ENCODE data around the gene AZIN2. TPM values are rescaled to one million over a fixed set of nuclear protein-coding genes. Genes with fewer than 3 reads are reported as not detected.

Gene AZIN2
- total and polyA plus RNA-seq, 2 of the 8 experiments (the other 6 are each of a cell fraction or from before 2014, with no cell fraction given) = 0.22 to 0.91 TPM

- Histone ChIP-seq H3K4me3 (ENCODE audit: extremely low read depth in 1 of 4, insufficient read depth in 2 of 4, low read depth in 3 of 4, low read length in 4 of 4) (no peak overlapping the region), H4K20me1 (replicated peaks in 1 of 2; ENCODE audit: control insufficient read depth in 1 of 2, insufficient read depth in 2 of 2, low read length in 2 of 2) (no peaks in the 10 kb centered on the region), H4K8ac (ENCODE audit: extremely low read depth, insufficient read depth, low read length) (no peak overlapping the region), H3K9ac (replicated peaks in 1 of 4; ENCODE audit: extremely low read depth in 1 of 4, low read depth in 3 of 4, low read length in 3 of 4) (no peak overlapping the region), H2BK15ac (ENCODE audit: low read length) (no peak overlapping the region), H3K23ac (ENCODE audit: insufficient read length) (no peak overlapping the region), H3K56ac (replicated peaks; ENCODE audit: insufficient read length, low read depth, low read length) (no peak overlapping the region), H4K91ac (replicated peaks; ENCODE audit: insufficient read length, low read length) (no peak overlapping the region), H3K4me1 (replicated peaks in 1 of 4; ENCODE audit: control insufficient read depth in 3 of 4, insufficient read depth in 4 of 4, low read length in 3 of 4) (no peaks in the 10 kb centered on the region), H3K9me3 (ENCODE audit: insufficient read depth in 2 of 2, low read depth in 1 of 2, low read length in 1 of 2) (no peaks in the 10 kb centered on the region; a peak in 1 of 4 replicates), H2AK5ac (ENCODE audit: low read depth, low read length) (no peak overlapping the region), H3K18ac (ENCODE audit: extremely low read depth, low read length) (no peak overlapping the region), H3K79me1 (ENCODE audit: low read depth, low read length) (no peaks in the 10 kb centered on the region), H2BK5ac (ENCODE audit: low read depth, low read length) (no peak overlapping the region), H2BK12ac (ENCODE audit: low read depth, low read length) (no peak overlapping the region), H3K4ac (replicated peaks; ENCODE audit: insufficient read length, low read depth, low read length) (no peak overlapping the region), H4K5ac (ENCODE audit: insufficient read length, low read depth, low read length) (no peak overlapping the region), H3K14ac (ENCODE audit: insufficient read length) (no peak overlapping the region), H3K23me2 (ENCODE audit: low read depth, low read length) (no peaks in the 10 kb centered on the region), H3K27me3 (replicated peaks in 1 of 4; ENCODE audit: control insufficient read depth in 3 of 4, extremely low read depth in 1 of 4, insufficient read depth in 3 of 4, low read length in 3 of 4) (0 out of 7 replicates have a peak, but pooled peaks cover 0 to 2% (median 0%) of the 10 kb centered on the region in 4 experiments), H2BK120ac (replicated peaks; ENCODE audit: low read depth, low read length) (no peak overlapping the region), H3K27ac (ENCODE audit: low read depth, low read length) (no peak overlapping the region), H3K79me2 (ENCODE audit: control insufficient read depth in 1 of 2, insufficient read depth in 2 of 2, low read length in 2 of 2) (no peaks in the 10 kb centered on the region), H2AFZ (ENCODE audit: low read length) (no peak overlapping the region), H3K36me3 (ENCODE audit: control insufficient read depth in 2 of 4, insufficient read depth in 4 of 4, low read length in 3 of 4) (no peaks in the 10 kb centered on the region), H3K4me2 (ENCODE audit: insufficient read depth in 1 of 2, low read depth in 2 of 2, low read length in 2 of 2) (no peak overlapping the region), H2BK20ac (ENCODE audit: low read length) (no peak overlapping the region)
- CTCF ChIA-PET (ENCODE audit: partially characterized antibody) = no interaction called here
- FAIRE-seq = no peak
- WGBS, 2 experiments (ENCODE audit: extremely low coverage in 1 of 2, insufficient coverage in 1 of 2, insufficient read length in 1 of 2, insufficient replicate concordance in 2 of 2, low coverage in 1 of 2, low lambda C conversion rate in 2 of 2, missing lambda C conversion rate in 1 of 2) = 68% methylated on average over 3 of the region's 3 CpGs; no CpG with 5 or more reads in 1 of the 2 experiments
- no peak for TF ChIP-seq SIX5 (IDR thresholded peaks at IDR 0.05; ENCODE audit: low read depth, low read length)
- no peak for TF ChIP-seq CHD2 (IDR thresholded peaks at IDR 0.05; ENCODE audit: low read length)
- TF ChIP-seq NRF1 (IDR thresholded peaks at IDR 0.05; ENCODE audit: low read depth, low read length) = no peak
- peak; percentile 44 to 56; a peak in 3 of 4 replicates for TF ChIP-seq RAD21 (IDR thresholded peaks at IDR 0.05 in 1 of 2, conservative IDR thresholded peaks at IDR 0.05 in 1 of 2; ENCODE audit: low read depth in 2 of 2, low read length in 2 of 2)
- peak in 2 of 3 experiments; percentile 6 to 51; a peak in 2 of 4 replicates for TF ChIP-seq CTCF (IDR thresholded peaks at IDR 0.05; ENCODE audit: control extremely low read depth in 1 of 3, insufficient read depth in 1 of 3, low read depth in 1 of 3, low read length in 3 of 3)
- TF ChIP-seq CEBPB (IDR thresholded peaks at IDR 0.05; ENCODE audit: low read depth, low read length) = no peak
- no peak for TF ChIP-seq E2F6 (IDR thresholded peaks at IDR 0.05)
- POLR2A ChIA-PET (ENCODE audit: partially characterized antibody) = no interaction called here
- no peak for DNase-seq (ENCODE audit: low read depth in 1 of 2, low spot score in 2 of 2)
Measured at GRCh38 chr1:33111965-33112364, 31.0 kb downstream of the AZIN2 start.

All from H1 (cell line).